GM19468 (cell line): ENCODE measurements around the gene BOC.

Source experiments
- ATAC-seq: cut with Tn5 transposase; IDR thresholded peaks from one replicate; pipeline ENCODE4 v1.9.1; 2021; ENCODE audit warnings: mild to moderate bottlenecking, moderate library complexity, moderate number of reproducible peaks; ENCODE audit not compliant: unreplicated experiment; ENCODE audit errors: extremely low read depth

Gene BOC

GRCh38 chr3:113247675-113248458, 36.5 kb downstream of the BOC start:
- ATAC-seq, result no peak

- no peak for ATAC-seq
Observed at GRCh38 chr3:113249111-113249510, 37.8 kb downstream of the BOC start.

GRCh38 chr3:113249601-113250000, 38.2 kb downstream of the BOC start:
- no peak for ATAC-seq

- no peak for ATAC-seq
Observed at GRCh38 chr3:113250566-113250965, 39.2 kb downstream of the BOC start.

GRCh38 chr3:113251817-113252216, 40.5 kb downstream of the BOC start:
- ATAC-seq, result no peak

GRCh38 chr3:113252553-113252952, 41.2 kb downstream of the BOC start:
- ATAC-seq, result no peak

GRCh38 chr3:113253702-113254101, 42.3 kb downstream of the BOC start:
- no peak for ATAC-seq

- no peak for ATAC-seq
Observed at GRCh38 chr3:113254171-113254947, 43.0 kb downstream of the BOC start.

- no peak for ATAC-seq
Observed at GRCh38 chr3:113255100-113255853, 43.9 kb downstream of the BOC start.

- ATAC-seq, result no peak
Observed at GRCh38 chr3:113255854-113256615, 44.7 kb downstream of the BOC start.

GRCh38 chr3:113258361-113258760, 47.0 kb downstream of the BOC start:
- ATAC-seq, result no peak

GRCh38 chr3:113259196-113259595, 47.8 kb downstream of the BOC start:
- no peak for ATAC-seq

GRCh38 chr3:113261063-113261625, 49.8 kb downstream of the BOC start:
- no peak for ATAC-seq

- no peak for ATAC-seq
Observed at GRCh38 chr3:113261626-113262303, 50.4 kb downstream of the BOC start.

- ATAC-seq, result no peak
Observed at GRCh38 chr3:113262304-113262665, 50.9 kb downstream of the BOC start.

- no peak for ATAC-seq
Observed at GRCh38 chr3:113263020-113263419, 51.7 kb downstream of the BOC start.

- ATAC-seq, result no peak
Observed at GRCh38 chr3:113263778-113264177, 52.4 kb downstream of the BOC start.

GRCh38 chr3:113264283-113265131, 53.1 kb downstream of the BOC start:
- ATAC-seq, result no peak
